Measurements from ENCODE around the gene LOXL3.

The LOXL3 gene

DNA sequence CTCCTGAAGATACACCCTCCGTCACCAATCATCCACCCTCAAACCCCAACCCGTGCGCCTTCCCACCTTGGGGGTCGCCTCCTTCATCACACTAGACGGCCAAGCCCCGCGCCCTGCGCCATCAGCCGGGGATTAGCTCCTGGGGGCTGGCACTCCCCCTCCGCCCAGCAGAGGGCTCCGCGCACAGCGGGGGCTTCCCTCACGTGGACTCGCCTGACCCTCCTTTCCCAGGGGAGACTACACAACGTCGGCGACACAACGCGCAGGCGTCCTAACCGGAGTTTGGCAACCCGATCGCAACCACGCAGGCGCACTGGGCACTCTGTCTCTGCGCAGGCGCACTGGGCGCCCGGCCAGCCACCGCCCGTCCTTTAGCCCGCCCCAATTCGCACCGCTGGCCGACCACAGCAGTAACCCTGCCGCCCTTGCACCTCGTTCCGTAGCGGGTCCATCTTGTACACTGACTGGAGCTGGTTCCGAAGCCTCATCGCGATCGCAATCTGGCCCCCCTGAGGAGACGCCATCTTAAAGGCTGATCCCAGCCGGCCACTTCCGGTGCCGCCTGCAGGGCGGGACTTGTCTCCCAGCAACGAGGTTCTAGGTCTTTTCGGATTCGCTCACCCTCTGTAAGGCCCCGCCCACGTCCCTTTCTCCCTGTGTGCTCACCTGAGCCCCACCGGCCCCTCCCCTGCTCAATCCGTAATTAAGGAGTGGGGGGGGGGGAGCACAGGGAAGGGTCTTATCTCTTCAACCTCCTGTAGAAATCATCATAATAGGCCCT is 46.4 kb downstream of the LOXL3 start, which contains the start of gene PCGF1 (continued):
- TF ChIP-seq ZNF37A (tag by site-specific recombination; IDR thresholded peaks at IDR 0.05) (no peak), ZNF175 (tag by site-specific recombination; IDR thresholded peaks at IDR 0.05) (no peak), ZNF433 (tag by site-specific recombination; IDR thresholded peaks at IDR 0.05; ENCODE audit: low read depth) (no peak), ZNF701 (tag by site-specific recombination; IDR thresholded peaks at IDR 0.05) (no peak), ZNF16 (tag by site-specific recombination; IDR thresholded peaks at IDR 0.05; ENCODE audit: low read depth) (no peak), ZNF843 (tag by site-specific recombination; IDR thresholded peaks at IDR 0.05) (peak; percentile 53; the same call in 1 of the 2 replicates), ZNF544 (tag by site-specific recombination; IDR thresholded peaks at IDR 0.05) (no peak), ZNF48 (tag by site-specific recombination; IDR thresholded peaks at IDR 0.05) (no peak), ZNF2 (tag by site-specific recombination; IDR thresholded peaks at IDR 0.05) (peak; percentile 84), ZNF202 (tag by site-specific recombination; IDR thresholded peaks at IDR 0.05; ENCODE audit: borderline replicate concordance) (no peak), ZNF146 (tag by site-specific recombination; IDR thresholded peaks at IDR 0.05) (0 out of 2 replicates have a peak, but pooled peaks have one; percentile 5), ZNF221 (tag by site-specific recombination; IDR thresholded peaks at IDR 0.05; ENCODE audit: borderline replicate concordance) (no peak), ZNF416 (tag by site-specific recombination; IDR thresholded peaks at IDR 0.05) (no peak), OVOL3 (tag by site-specific recombination; IDR thresholded peaks at IDR 0.05) (0 out of 2 replicates have a peak, but pooled peaks have one; percentile 38), ZBTB48 (tag by site-specific recombination; IDR thresholded peaks at IDR 0.05) (peak; percentile 77), ZNF549 (tag by site-specific recombination; IDR thresholded peaks at IDR 0.05) (no peak), ZNF394 (tag by site-specific recombination; IDR thresholded peaks at IDR 0.05; ENCODE audit: borderline replicate concordance) (peak; percentile 51; the same call in 1 of the 2 replicates), ZNF10 (tag by site-specific recombination; IDR thresholded peaks at IDR 0.05) (no peak), MZF1 (tag by site-specific recombination; IDR thresholded peaks at IDR 0.05; ENCODE audit: borderline replicate concordance) (no peak), HOXD13 (CRISPR knock-in tag; IDR thresholded peaks at IDR 0.05; ENCODE audit: borderline replicate concordance) (no peak)
- TF ChIP-seq, protein P1, sequence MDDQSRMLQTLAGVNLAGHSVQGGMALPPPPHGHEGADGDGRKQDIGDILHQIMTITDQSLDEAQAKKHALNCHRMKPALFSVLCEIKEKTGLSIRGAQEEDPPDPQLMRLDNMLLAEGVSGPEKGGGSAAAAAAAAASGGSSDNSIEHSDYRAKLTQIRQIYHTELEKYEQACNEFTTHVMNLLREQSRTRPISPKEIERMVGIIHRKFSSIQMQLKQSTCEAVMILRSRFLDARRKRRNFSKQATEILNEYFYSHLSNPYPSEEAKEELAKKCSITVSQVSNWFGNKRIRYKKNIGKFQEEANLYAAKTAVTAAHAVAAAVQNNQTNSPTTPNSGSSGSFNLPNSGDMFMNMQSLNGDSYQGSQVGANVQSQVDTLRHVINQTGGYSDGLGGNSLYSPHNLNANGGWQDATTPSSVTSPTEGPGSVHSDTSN (CRISPR knock-in tag; IDR thresholded peaks at IDR 0.05) = no peak
- TF ChIP-seq, protein P2, sequence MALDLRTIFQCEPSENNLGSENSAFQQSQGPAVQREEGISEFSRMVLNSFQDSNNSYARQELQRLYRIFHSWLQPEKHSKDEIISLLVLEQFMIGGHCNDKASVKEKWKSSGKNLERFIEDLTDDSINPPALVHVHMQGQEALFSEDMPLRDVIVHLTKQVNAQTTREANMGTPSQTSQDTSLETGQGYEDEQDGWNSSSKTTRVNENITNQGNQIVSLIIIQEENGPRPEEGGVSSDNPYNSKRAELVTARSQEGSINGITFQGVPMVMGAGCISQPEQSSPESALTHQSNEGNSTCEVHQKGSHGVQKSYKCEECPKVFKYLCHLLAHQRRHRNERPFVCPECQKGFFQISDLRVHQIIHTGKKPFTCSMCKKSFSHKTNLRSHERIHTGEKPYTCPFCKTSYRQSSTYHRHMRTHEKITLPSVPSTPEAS (tag by site-specific recombination; IDR thresholded peaks at IDR 0.05) = peak; percentile 47; the same call in 1 of the 2 replicates
- TF ChIP-seq, protein P3, sequence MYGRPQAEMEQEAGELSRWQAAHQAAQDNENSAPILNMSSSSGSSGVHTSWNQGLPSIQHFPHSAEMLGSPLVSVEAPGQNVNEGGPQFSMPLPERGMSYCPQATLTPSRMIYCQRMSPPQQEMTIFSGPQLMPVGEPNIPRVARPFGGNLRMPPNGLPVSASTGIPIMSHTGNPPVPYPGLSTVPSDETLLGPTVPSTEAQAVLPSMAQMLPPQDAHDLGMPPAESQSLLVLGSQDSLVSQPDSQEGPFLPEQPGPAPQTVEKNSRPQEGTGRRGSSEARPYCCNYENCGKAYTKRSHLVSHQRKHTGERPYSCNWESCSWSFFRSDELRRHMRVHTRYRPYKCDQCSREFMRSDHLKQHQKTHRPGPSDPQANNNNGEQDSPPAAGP (tag by site-specific recombination; IDR thresholded peaks at IDR 0.05) = peak; percentile 95
- TF ChIP-seq, protein P4, sequence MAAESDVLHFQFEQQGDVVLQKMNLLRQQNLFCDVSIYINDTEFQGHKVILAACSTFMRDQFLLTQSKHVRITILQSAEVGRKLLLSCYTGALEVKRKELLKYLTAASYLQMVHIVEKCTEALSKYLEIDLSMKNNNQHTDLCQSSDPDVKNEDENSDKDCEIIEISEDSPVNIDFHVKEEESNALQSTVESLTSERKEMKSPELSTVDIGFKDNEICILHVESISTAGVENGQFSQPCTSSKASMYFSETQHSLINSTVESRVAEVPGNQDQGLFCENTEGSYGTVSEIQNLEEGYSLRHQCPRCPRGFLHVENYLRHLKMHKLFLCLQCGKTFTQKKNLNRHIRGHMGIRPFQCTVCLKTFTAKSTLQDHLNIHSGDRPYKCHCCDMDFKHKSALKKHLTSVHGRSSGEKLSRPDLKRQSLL (tag by site-specific recombination; IDR thresholded peaks at IDR 0.05) = no peak
- TF ChIP-seq, protein P5, sequence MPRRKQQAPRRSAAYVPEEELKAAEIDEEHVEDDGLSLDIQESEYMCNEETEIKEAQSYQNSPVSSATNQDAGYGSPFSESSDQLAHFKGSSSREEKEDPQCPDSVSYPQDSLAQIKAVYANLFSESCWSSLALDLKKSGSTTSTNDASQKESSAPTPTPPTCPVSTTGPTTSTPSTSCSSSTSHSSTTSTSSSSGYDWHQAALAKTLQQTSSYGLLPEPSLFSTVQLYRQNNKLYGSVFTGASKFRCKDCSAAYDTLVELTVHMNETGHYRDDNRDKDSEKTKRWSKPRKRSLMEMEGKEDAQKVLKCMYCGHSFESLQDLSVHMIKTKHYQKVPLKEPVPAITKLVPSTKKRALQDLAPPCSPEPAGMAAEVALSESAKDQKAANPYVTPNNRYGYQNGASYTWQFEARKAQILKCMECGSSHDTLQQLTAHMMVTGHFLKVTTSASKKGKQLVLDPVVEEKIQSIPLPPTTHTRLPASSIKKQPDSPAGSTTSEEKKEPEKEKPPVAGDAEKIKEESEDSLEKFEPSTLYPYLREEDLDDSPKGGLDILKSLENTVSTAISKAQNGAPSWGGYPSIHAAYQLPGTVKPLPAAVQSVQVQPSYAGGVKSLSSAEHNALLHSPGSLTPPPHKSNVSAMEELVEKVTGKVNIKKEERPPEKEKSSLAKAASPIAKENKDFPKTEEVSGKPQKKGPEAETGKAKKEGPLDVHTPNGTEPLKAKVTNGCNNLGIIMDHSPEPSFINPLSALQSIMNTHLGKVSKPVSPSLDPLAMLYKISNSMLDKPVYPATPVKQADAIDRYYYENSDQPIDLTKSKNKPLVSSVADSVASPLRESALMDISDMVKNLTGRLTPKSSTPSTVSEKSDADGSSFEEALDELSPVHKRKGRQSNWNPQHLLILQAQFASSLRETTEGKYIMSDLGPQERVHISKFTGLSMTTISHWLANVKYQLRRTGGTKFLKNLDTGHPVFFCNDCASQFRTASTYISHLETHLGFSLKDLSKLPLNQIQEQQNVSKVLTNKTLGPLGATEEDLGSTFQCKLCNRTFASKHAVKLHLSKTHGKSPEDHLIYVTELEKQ (tag by site-specific recombination; IDR thresholded peaks at IDR 0.05; ENCODE audit: borderline replicate concordance) = no peak
- TF ChIP-seq, protein P6, sequence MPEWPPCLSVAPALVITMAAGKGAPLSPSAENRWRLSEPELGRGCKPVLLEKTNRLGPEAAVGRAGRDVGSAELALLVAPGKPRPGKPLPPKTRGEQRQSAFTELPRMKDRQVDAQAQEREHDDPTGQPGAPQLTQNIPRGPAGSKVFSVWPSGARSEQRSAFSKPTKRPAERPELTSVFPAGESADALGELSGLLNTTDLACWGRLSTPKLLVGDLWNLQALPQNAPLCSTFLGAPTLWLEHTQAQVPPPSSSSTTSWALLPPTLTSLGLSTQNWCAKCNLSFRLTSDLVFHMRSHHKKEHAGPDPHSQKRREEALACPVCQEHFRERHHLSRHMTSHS (tag by site-specific recombination; IDR thresholded peaks at IDR 0.05) = no peak
- TF ChIP-seq, protein P7, sequence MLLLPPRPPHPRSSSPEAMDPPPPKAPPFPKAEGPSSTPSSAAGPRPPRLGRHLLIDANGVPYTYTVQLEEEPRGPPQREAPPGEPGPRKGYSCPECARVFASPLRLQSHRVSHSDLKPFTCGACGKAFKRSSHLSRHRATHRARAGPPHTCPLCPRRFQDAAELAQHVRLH (tag by site-specific recombination; IDR thresholded peaks at IDR 0.05) = no peak
- TF ChIP-seq, protein P8, sequence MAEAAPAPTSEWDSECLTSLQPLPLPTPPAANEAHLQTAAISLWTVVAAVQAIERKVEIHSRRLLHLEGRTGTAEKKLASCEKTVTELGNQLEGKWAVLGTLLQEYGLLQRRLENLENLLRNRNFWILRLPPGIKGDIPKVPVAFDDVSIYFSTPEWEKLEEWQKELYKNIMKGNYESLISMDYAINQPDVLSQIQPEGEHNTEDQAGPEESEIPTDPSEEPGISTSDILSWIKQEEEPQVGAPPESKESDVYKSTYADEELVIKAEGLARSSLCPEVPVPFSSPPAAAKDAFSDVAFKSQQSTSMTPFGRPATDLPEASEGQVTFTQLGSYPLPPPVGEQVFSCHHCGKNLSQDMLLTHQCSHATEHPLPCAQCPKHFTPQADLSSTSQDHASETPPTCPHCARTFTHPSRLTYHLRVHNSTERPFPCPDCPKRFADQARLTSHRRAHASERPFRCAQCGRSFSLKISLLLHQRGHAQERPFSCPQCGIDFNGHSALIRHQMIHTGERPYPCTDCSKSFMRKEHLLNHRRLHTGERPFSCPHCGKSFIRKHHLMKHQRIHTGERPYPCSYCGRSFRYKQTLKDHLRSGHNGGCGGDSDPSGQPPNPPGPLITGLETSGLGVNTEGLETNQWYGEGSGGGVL (tag by site-specific recombination; IDR thresholded peaks at IDR 0.05) = peak; percentile 58; the same call in 1 of the 2 replicates
